Lower leg skin (tissue), 4 donors: ENCODE measurements around the gene INO80D. TPM values are rescaled to one million over a fixed set of nuclear protein-coding genes. Genes with fewer than 3 reads are reported as not detected.
"Not testable (repeated sequence)": the region's sequence is repeated elsewhere in the genome, so short reads cannot be mapped to it uniquely, and the experiment has no call there.

Experiments used
- DNase-seq, 2 donors: peaks; one replicate each; pipeline ENCODE4 v3.0.0-alpha.2; 2019; ENCODE audit warnings: low spot score in 2 of 2
- H3K4me3 ChIP-seq: fragments of 200-600 bp; sonication (generic); 2 replicates; pipeline ENCODE4 v1.5.1; 2017; ENCODE audit warnings: mild to moderate bottlenecking, low read depth; ENCODE audit not compliant: poor library complexity, severe bottlenecking
- POLR2A ChIP-seq, 2 donors: fragments of 450-650 bp; IDR thresholded peaks; one replicate each; pipeline ENCODE4 v1.6.1; 2016 to 2017; ENCODE audit warnings: antibody characterized with exemption in 2 of 2, mild to moderate bottlenecking in 1 of 2, moderate library complexity in 1 of 2
- WGBS, 2 donors: methylation state at CpG; one replicate each; pipeline ENCODE4 v1.1.5; 2018; 5-methylcytosine and 5-hydroxymethylcytosine counted together
- intact Hi-C: fragments of 100-400 bp; cut with DNase I; formaldehyde crosslinking; loops from one replicate; pipeline ENCODE4 v1.15.0; 2023; ENCODE audit warnings: low total_unique reads
- total RNA-seq, 4 donors: library from RNA; depleted of rRNA; stranded (reverse); fragments of >200 nt; gene quantifications; one replicate each; pipeline ENCODE4 v1.1.0, GENCODE V29; 2016
- TF ChIP-seq, protein P1 (sequence below), 3 donors: fragments of 450-650 bp; IDR thresholded peaks; one replicate each; pipeline ENCODE4 v1.5.1; 2016; ENCODE audit warnings: antibody characterized with exemption in 3 of 3, mild to moderate bottlenecking in 3 of 3, moderate library complexity in 2 of 3

INO80D gene
- total RNA-seq, 4 donors from 2014 or later = 13.4 to 28.7 (median 24.4) TPM

DNA sequence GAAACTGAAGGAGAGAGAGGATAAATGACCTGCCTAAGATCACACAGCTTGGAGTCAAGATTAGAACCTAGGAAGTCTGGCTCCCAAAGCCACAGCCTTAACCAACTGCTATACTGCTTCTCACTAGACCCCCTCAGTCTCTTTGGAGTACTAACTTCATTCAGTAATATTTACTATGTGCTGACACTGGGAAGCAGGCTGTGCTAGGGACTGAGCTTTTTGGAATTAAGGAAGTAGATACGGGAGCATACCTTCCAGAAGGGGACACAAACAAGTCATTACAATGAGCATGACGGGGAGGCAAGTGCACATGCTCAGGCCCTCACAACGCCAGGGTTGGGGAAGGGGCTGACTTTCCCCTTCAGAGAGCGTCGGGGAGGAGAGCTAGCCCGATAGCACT, 97.7 kb downstream of the INO80D start:
- intact Hi-C loops = no loop called here

GRCh38 chr2:205986334-205986733, 99.6 kb downstream of the INO80D start:
- intact Hi-C loops, H3K4me3 ChIP-seq: not testable (repeated sequence)
- 96 to 97% methylated on average over 9 of the region's 9 CpGs for WGBS, 2 donors
- DNase-seq = peak in 1 of 2 donors; percentile 20

More for the DNA sequence above, 97.7 kb downstream of the INO80D start:
- no peak for DNase-seq
- no peak for TF ChIP-seq POLR2A (IDR thresholded peaks at IDR 0.05)
- TF ChIP-seq, protein P1, sequence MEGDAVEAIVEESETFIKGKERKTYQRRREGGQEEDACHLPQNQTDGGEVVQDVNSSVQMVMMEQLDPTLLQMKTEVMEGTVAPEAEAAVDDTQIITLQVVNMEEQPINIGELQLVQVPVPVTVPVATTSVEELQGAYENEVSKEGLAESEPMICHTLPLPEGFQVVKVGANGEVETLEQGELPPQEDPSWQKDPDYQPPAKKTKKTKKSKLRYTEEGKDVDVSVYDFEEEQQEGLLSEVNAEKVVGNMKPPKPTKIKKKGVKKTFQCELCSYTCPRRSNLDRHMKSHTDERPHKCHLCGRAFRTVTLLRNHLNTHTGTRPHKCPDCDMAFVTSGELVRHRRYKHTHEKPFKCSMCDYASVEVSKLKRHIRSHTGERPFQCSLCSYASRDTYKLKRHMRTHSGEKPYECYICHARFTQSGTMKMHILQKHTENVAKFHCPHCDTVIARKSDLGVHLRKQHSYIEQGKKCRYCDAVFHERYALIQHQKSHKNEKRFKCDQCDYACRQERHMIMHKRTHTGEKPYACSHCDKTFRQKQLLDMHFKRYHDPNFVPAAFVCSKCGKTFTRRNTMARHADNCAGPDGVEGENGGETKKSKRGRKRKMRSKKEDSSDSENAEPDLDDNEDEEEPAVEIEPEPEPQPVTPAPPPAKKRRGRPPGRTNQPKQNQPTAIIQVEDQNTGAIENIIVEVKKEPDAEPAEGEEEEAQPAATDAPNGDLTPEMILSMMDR (IDR thresholded peaks at IDR 0.05) = no peak
- no peak overlapping the region for H3K4me3 ChIP-seq
- 79 to 84% methylated on average over 6 of the region's 6 CpGs for WGBS, 2 donors

DNA sequence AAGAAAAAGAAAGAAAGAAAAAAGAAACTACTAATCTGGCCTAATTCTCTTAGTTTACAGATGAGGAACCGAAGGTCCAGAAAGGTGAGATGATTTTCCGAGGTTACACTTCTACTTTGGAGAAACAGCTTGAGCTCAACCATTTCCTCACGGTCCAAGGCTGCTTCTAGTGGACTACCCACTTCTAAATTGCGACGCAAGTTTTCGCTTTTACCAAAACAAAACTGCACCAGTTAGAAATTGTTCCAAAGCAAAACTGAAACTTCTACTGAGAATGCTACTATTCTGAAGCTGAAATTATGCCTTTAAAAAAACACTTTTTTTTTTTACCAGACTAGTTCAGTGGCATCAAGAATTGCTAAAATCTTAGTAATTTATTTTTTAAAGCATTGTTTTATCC, 101.6 kb downstream of the INO80D start:
- no peak for TF ChIP-seq POLR2A (IDR thresholded peaks at IDR 0.05)
- TF ChIP-seq, protein P1 (IDR thresholded peaks at IDR 0.05) = no peak
- H3K4me3 ChIP-seq = no peak overlapping the region
- 82 to 90% methylated on average over 6 of the region's 6 CpGs for WGBS, 2 donors
- intact Hi-C loops = no loop called here
- peak in 1 of 2 donors; percentile 13 for DNase-seq

DNA sequence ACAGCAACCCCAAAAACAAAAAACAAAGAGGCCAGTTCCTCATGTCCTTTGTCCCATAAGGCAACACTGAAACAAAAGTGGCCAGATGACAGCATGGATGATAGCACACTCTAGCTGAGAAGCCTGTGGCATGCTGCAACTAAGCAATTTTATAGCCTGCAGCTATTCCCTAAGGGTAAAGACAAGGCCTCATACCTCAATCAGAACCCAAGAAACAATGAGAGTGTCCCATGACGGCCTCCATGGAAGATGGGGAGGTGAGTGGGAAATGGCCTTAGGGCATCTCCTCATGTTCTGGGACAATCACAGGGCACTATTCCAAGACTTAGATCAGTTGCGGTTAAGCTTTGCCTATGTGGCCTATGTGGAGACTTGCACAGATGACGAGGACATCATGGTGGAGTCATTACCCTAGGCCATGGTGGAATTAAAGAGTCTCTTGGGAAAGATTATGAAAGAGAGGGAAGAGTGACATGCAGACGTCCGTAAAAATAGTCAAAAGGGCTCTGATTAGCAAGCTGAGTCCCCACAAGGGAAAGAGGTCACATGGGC, 103.1 kb downstream of the INO80D start:
- peak in 1 of 2 donors; percentile 3 for DNase-seq
- intact Hi-C loops = no loop called here
- H3K4me3 ChIP-seq = no peak overlapping the region
- 74 to 83% methylated on average over 5 of the region's 5 CpGs for WGBS, 2 donors
- no peak for TF ChIP-seq POLR2A (IDR thresholded peaks at IDR 0.05)
- TF ChIP-seq, protein P1 (IDR thresholded peaks at IDR 0.05) = no peak

- DNase-seq = peak in 1 of 2 donors; percentile 12
- WGBS, 2 donors = 93 to 94% methylated on average over 2 of the region's 2 CpGs
- intact Hi-C loops, H3K4me3 ChIP-seq: not testable (repeated sequence)
Measured at GRCh38 chr2:205978728-205979127, 107.2 kb downstream of the INO80D start.

- intact Hi-C loops, DNase-seq: not testable (repeated sequence)
Measured at GRCh38 chr2:205977699-205978098, 108.3 kb downstream of the INO80D start.

DNA sequence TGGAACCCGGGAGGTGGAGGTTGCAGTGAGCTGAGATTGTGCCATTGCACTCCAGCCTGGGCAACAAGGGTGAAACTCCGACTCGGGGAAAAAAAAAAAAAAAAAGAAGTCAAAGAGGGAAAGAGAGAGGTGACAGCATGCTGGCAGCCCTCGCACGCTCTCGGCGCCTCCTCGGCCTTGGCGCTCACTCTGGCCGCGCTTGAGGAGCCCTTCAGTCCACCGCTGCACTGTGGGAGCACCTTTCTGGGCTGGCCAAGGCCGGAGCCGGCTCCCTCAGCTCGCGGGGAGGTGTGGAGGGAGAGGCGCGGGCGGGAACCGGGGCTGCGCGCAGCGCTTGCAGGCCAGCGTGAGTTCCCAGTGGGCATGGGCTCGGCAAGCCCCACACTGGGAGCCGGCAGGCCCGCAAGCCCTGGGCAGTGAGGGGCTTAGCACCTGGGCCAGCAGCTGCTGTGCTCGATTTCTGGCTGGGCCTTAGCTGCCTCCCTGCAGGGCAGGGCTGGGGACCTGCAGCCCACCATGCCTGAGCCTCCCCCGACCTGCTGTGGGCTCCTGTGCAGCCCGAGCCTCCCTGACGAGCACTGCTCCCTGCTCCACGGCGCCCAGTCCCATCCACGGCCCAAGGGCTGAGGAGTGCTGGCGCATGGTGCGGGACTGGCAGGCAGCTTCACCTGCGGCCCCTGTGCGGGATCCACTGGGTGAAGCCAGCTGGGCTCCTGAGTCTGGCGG, 108.9 kb downstream of the INO80D start:
- DNase-seq = peak in 1 of 2 donors; percentile 68
- intact Hi-C loops = not testable (repeated sequence)

More at GRCh38 chr2:205977699-205978098, 108.3 kb downstream of the INO80D start:
- not testable (repeated sequence) for H3K4me3 ChIP-seq
- WGBS, 2 donors = 81 to 92% methylated on average over 7 of the region's 7 CpGs

More for the DNA sequence above, 108.9 kb downstream of the INO80D start:
- 95 to 96% methylated on average over 26 to 38 of the region's 39 CpGs for WGBS, 2 donors
- not testable (repeated sequence) for H3K4me3 ChIP-seq
